HepG2 (cell line): Measurements from ENCODE around the gene DMPK.

Experiments
- CENPX ChIP-seq: sonication (generic); formaldehyde crosslinking; IDR thresholded peaks from 2 replicates; pipeline ENCODE4 v1.9.0; 2021; ENCODE audit warnings: mild to moderate bottlenecking, missing genetic modification reagents, moderate library complexity
- FOXA3 ChIP-seq: IDR thresholded peaks from 2 replicates; pipeline ENCODE4 v1.6.1; 2016; ENCODE audit warnings: missing genetic modification reagents, missing compliant biosample characterization
- KDM1A ChIP-seq: IDR thresholded peaks from 2 replicates; pipeline ENCODE4 v1.6.1; 2016; ENCODE audit warnings: missing compliant biosample characterization
- MXI1 ChIP-seq: IDR thresholded peaks from 3 replicates; pipeline ENCODE4 v1.6.1; 2012; ENCODE audit warnings: low read depth, low read length, inconsistent platforms, borderline replicate concordance
- POLR2A ChIP-seq, 2 experiments: IDR thresholded peaks; 2 replicates each; pipeline ENCODE4 v1.6.1; 2011; ENCODE audit warnings: low read depth in 2 of 2, low read length in 2 of 2, mild to moderate bottlenecking in 1 of 2, moderate library complexity in 1 of 2; ENCODE audit not compliant: insufficient read depth in 1 of 2
- SAFB2 ChIP-seq: sonication (generic); formaldehyde crosslinking; IDR thresholded peaks from 2 replicates; pipeline ENCODE4 v1.5.1; 2020; ENCODE audit warnings: missing genetic modification reagents, low read depth, mild to moderate bottlenecking, borderline replicate concordance
- TF ChIP-seq, protein P1 (sequence below): sonication (generic); formaldehyde crosslinking; IDR thresholded peaks from 2 replicates; pipeline ENCODE4 v1.5.0; 2020; ENCODE audit warnings: mild to moderate bottlenecking, missing genetic modification reagents, moderate library complexity
- TF ChIP-seq, protein P2 (sequence below): sonication (generic); formaldehyde crosslinking; IDR thresholded peaks from 2 replicates; pipeline ENCODE4 v1.5.0; 2020; ENCODE audit warnings: missing genetic modification reagents, mild to moderate bottlenecking, borderline replicate concordance

DNA sequence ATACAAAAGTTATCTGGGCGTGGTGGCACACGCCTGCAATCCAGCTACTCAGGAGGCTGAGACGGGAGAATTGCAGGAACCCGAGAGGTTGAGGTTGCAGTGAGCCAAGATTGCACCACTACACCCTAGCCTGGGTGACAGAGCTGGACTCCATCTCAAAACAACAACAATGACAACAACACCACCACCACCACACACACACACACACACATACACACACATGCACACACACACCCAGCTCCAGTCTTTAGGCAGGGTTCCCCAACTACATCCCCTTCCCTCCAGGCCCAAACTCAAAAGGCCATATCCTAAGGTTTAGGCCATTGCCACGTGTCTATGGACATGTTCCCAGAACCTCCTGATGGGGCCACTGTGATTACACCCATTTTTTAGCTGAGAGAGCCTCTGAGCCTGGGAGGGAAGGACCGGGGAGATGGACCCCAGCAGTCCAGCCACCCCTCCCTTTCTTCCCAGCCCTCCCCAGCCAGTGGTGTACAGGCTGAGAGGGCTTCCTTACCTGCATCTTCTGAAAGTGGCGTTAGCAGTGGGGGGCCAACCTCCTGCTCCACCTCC is 19.4 kb upstream of the DMPK start:
- TF ChIP-seq KDM1A (CRISPR knock-in tag) (no peak), POLR2A (IDR thresholded peaks at IDR 0.05; ENCODE audit: insufficient read depth in 1 of 2, low read depth in 2 of 2, low read length in 2 of 2) (no peak), MXI1 (no peak), CENPX (no peak), FOXA3 (no peak), SAFB2 (CRISPR knock-in tag) (no peak)
- TF ChIP-seq, protein P1, sequence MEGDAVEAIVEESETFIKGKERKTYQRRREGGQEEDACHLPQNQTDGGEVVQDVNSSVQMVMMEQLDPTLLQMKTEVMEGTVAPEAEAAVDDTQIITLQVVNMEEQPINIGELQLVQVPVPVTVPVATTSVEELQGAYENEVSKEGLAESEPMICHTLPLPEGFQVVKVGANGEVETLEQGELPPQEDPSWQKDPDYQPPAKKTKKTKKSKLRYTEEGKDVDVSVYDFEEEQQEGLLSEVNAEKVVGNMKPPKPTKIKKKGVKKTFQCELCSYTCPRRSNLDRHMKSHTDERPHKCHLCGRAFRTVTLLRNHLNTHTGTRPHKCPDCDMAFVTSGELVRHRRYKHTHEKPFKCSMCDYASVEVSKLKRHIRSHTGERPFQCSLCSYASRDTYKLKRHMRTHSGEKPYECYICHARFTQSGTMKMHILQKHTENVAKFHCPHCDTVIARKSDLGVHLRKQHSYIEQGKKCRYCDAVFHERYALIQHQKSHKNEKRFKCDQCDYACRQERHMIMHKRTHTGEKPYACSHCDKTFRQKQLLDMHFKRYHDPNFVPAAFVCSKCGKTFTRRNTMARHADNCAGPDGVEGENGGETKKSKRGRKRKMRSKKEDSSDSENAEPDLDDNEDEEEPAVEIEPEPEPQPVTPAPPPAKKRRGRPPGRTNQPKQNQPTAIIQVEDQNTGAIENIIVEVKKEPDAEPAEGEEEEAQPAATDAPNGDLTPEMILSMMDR (CRISPR knock-in tag), result no peak
- TF ChIP-seq, protein P2, sequence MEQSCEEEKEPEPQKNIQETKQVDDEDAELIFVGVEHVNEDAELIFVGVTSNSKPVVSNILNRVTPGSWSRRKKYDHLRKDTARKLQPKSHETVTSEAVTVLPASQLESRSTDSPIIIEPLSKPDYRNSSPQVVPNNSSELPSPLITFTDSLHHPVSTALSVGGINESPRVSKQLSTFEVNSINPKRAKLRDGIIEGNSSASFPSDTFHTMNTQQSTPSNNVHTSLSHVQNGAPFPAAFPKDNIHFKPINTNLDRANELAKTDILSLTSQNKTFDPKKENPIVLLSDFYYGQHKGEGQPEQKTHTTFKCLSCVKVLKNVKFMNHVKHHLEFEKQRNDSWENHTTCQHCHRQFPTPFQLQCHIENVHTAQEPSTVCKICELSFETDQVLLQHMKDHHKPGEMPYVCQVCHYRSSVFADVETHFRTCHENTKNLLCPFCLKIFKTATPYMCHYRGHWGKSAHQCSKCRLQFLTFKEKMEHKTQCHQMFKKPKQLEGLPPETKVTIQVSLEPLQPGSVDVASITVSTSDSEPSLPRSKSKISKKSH, result no peak
